HCT116 (cell line): Measurements from ENCODE around the gene SEMA3F. TPM values are rescaled to one million over a fixed set of nuclear protein-coding genes. Genes with fewer than 3 reads are reported as not detected.

Source experiments
- ATAC-seq: fragments of 200-7000 bp; cut with Tn5 transposase; 2 replicates; pipeline ENCODE4 v1.9.1; 2020; ENCODE audit warnings: mild to moderate bottlenecking, moderate library complexity
- BruUV-seq: library from RNA; stranded (reverse); fragments of 400-500 nt; replicated peaks from 2 replicates; lab custom pipeline; 2021; lab: Mats Ljungman, UMichigan
- CTCF ChIA-PET: fragments of 300-600 bp; sonication (Branson Sonifier 250); formaldehyde crosslinking; loops from one replicate; lab custom pipeline; 2021; ENCODE audit warnings: antibody characterized with exemption; lab: Charles Lee
- POLR2A ChIA-PET: fragments of 300-600, 350-600 bp; sonication (Branson Sonifier 250); formaldehyde crosslinking; loops from one replicate; lab custom pipeline; 2021; ENCODE audit warnings: antibody characterized with exemption; lab: Charles Lee
- RAD21 ChIA-PET, 2 experiments: fragments of 300-600 bp; sonication (Branson Sonifier 250); formaldehyde crosslinking; loops; one replicate each; lab custom pipeline; 2023; ENCODE audit warnings: low total read pairs in 2 of 2; ENCODE audit not compliant: uncharacterized antibody in 2 of 2, unreplicated experiment in 2 of 2, low non-redundant PET in 1 of 2; lab: Charles Lee
- DNase-seq: peaks from one replicate; pipeline ENCODE4 v3.0.0-alpha.2; 2010; ENCODE audit warnings: low read depth, low spot score
- H2AFZ ChIP-seq: fragments of 200-600 bp; shearing (Covaris generic), sonication (generic); 2 replicates; pipeline ENCODE4 v1.6.1; 2017; ENCODE audit warnings: low read depth, mixed run types, mixed read lengths, antibody characterized with exemption, low read length; ENCODE audit not compliant: poor library complexity, severe bottlenecking
- H3K27ac ChIP-seq: 2 replicates; pipeline ENCODE4 v1.5.1; 2012; ENCODE audit warnings: low read depth, low read length
- H3K27me3 ChIP-seq: fragments of 200-600 bp; sonication (generic); 2 replicates; pipeline ENCODE4 v1.6.1; 2016; ENCODE audit warnings: mixed run types, low read length, mixed read lengths; ENCODE audit not compliant: insufficient read depth
- H3K36me3 ChIP-seq, 2 experiments: fragments of 200-500 bp in 1 of 2; fragments of 200-600 bp in 1 of 2; sonication (Bioruptor generic) in 1 of 2; sonication (generic) in 1 of 2; 2 replicates each; pipeline versions ENCODE4 v1.5.1 to v1.6.1; 2014 to 2016; ENCODE audit warnings: low read length in 2 of 2, inconsistent platforms in 1 of 2, mixed read lengths in 1 of 2, mixed run types in 1 of 2; ENCODE audit not compliant: insufficient read depth in 2 of 2, control insufficient read depth in 1 of 2
- H3K4me1 ChIP-seq, 2 experiments: fragments of 200-600 bp in 1 of 2; sonication (generic) in 1 of 2; 2 replicates each; pipeline versions ENCODE4 v1.5.1 to v1.6.1; 2012 to 2017; ENCODE audit warnings: low read length in 2 of 2, inconsistent platforms in 1 of 2, mild to moderate bottlenecking in 1 of 2, mixed read lengths in 1 of 2, mixed run types in 1 of 2, moderate library complexity in 1 of 2; ENCODE audit not compliant: insufficient read depth in 2 of 2, control insufficient read depth in 1 of 2
- H3K4me2 ChIP-seq: fragments of 200-600 bp; sonication (generic); 2 replicates; pipeline ENCODE4 v1.6.1; 2017; ENCODE audit warnings: mixed run types, low read length, mixed read lengths
- H3K4me3 ChIP-seq, 2 experiments: fragments of 200-600 bp in 1 of 2; sonication (generic) in 1 of 2; replicated peaks in 1 of 2; 2 replicates each; pipeline ENCODE4 v1.5.1; 2011 to 2016; ENCODE audit warnings: low read length in 2 of 2, control low read depth in 1 of 2, low read depth in 1 of 2, mild to moderate bottlenecking in 1 of 2, mixed read lengths in 1 of 2, mixed run types in 1 of 2
- H3K79me2 ChIP-seq: fragments of 200-600 bp; sonication (generic); 2 replicates; pipeline ENCODE4 v1.6.1; 2017; ENCODE audit warnings: mild to moderate bottlenecking, mixed run types, low read length, moderate library complexity, mixed read lengths; ENCODE audit not compliant: insufficient read depth
- H3K9ac ChIP-seq: fragments of 200-600 bp; sonication (generic); 2 replicates; pipeline ENCODE4 v1.6.1; 2016; ENCODE audit warnings: low read length, mixed read lengths
- H3K9me2 ChIP-seq: fragments of 200-600 bp; sonication (generic), shearing (Covaris generic); 2 replicates; pipeline ENCODE4 v1.6.1; 2017; ENCODE audit warnings: mixed run types, mild to moderate bottlenecking, moderate library complexity; ENCODE audit not compliant: insufficient read depth
- H3K9me3 ChIP-seq, 2 experiments: fragments of 200-500 bp in 1 of 2; fragments of 200-600 bp in 1 of 2; sonication (Bioruptor generic) in 1 of 2; sonication (generic) in 1 of 2; 2 replicates each; pipeline ENCODE4 v1.6.1; 2014 to 2017; ENCODE audit warnings: low read length in 2 of 2, mixed read lengths in 2 of 2, inconsistent platforms in 1 of 2, low read depth in 1 of 2, mild to moderate bottlenecking in 1 of 2, mixed run types in 1 of 2, moderate library complexity in 1 of 2; ENCODE audit not compliant: control insufficient read depth in 1 of 2, insufficient read depth in 1 of 2
- H4K20me1 ChIP-seq: fragments of 200-600 bp; sonication (generic), shearing (Covaris generic); 2 replicates; pipeline ENCODE4 v1.6.1; 2017; ENCODE audit warnings: mixed run types, mild to moderate bottlenecking, moderate library complexity; ENCODE audit not compliant: insufficient read depth
- ATF3 ChIP-seq: IDR thresholded peaks from 2 replicates; pipeline ENCODE4 v1.6.1; 2012
- CBX3 ChIP-seq: IDR thresholded peaks from 2 replicates; pipeline ENCODE4 v1.6.1; 2012; ENCODE audit warnings: low read depth
- CEBPB ChIP-seq: IDR thresholded peaks from 2 replicates; pipeline ENCODE4 v1.6.1; 2012; ENCODE audit warnings: low read depth
- CTCF ChIP-seq, 3 experiments: fragments of 200-600 bp in 1 of 3; sonication (generic) in 1 of 3; IDR thresholded peaks in 2 of 3; conservative IDR thresholded peaks in 1 of 3; 2 replicates each; pipeline ENCODE4 v1.5.1; 2012 to 2017; ENCODE audit warnings: low read depth in 2 of 3, low read length in 2 of 3, antibody characterized with exemption in 1 of 3, borderline replicate concordance in 1 of 3, control low read depth in 1 of 3, mild to moderate bottlenecking in 1 of 3, mixed read lengths in 1 of 3, mixed run types in 1 of 3, moderate library complexity in 1 of 3; ENCODE audit not compliant: insufficient read depth in 1 of 3
- EGR1 ChIP-seq: IDR thresholded peaks from 2 replicates; pipeline ENCODE4 v1.6.1; 2012; ENCODE audit warnings: low read depth
- ELF1 ChIP-seq: IDR thresholded peaks from 2 replicates; pipeline ENCODE4 v1.6.1; 2012; ENCODE audit warnings: low read depth, borderline replicate concordance
- EZH2 ChIP-seq: fragments of 200-600 bp; sonication (generic); IDR thresholded peaks from 2 replicates; pipeline ENCODE4 v1.6.1; 2017; ENCODE audit warnings: antibody characterized with exemption, mixed run types
- EZH2phosphoT487 ChIP-seq: fragments of 200-600 bp; IDR thresholded peaks from 2 replicates; pipeline ENCODE4 v1.6.1; 2018; ENCODE audit warnings: antibody characterized with exemption, borderline replicate concordance
- JUND ChIP-seq: IDR thresholded peaks from 2 replicates; pipeline ENCODE4 v1.6.1; 2012
- MAX ChIP-seq: IDR thresholded peaks from 2 replicates; pipeline ENCODE4 v1.6.1; 2012
- POLR2A ChIP-seq: IDR thresholded peaks from 2 replicates; pipeline ENCODE4 v1.7.0; 2011; ENCODE audit warnings: borderline replicate concordance; ENCODE audit not compliant: insufficient read depth, insufficient read length; ENCODE audit errors: extremely low read depth
- RAD21 ChIP-seq: IDR thresholded peaks from 2 replicates; pipeline ENCODE4 v1.6.1; 2012; ENCODE audit warnings: low read depth, mild to moderate bottlenecking
- REST ChIP-seq: IDR thresholded peaks from 2 replicates; pipeline ENCODE4 v1.6.1; 2012; ENCODE audit warnings: low read depth
- SIN3A ChIP-seq: IDR thresholded peaks from 2 replicates; pipeline ENCODE4 v1.6.1; 2012; ENCODE audit warnings: low read depth
- SP1 ChIP-seq: IDR thresholded peaks from 2 replicates; pipeline ENCODE4 v1.6.1; 2012; ENCODE audit warnings: low read depth
- SRF ChIP-seq: IDR thresholded peaks from 2 replicates; pipeline ENCODE4 v1.6.1; 2012; ENCODE audit warnings: low read depth
- YY1 ChIP-seq: IDR thresholded peaks from 2 replicates; pipeline ENCODE4 v1.6.1; 2011; ENCODE audit warnings: low read length, low read depth, moderate library complexity, mild to moderate bottlenecking; ENCODE audit not compliant: insufficient replicate concordance; ENCODE audit errors: extremely low read depth
- ZBTB33 ChIP-seq: IDR thresholded peaks from 2 replicates; pipeline ENCODE4 v1.6.1; 2011; ENCODE audit warnings: mild to moderate bottlenecking, low read length, moderate library complexity; ENCODE audit not compliant: insufficient replicate concordance; ENCODE audit errors: extremely low read depth
- ZNF274 ChIP-seq: fragments of 200-500 bp; sonication (Bioruptor generic); IDR thresholded peaks from 2 replicates; pipeline ENCODE4 v1.6.1; 2014; ENCODE audit warnings: mild to moderate bottlenecking, low read depth, low read length, inconsistent platforms
- intact Hi-C: fragments of 100-400 bp; cut with micrococcal nuclease; formaldehyde crosslinking; loops from 2 replicates; pipeline ENCODE4 v1.10.0; 2022
- total RNA-seq: library from RNA; stranded (reverse); gene quantifications from one replicate; pipeline ENCODE4 v1.2.1, GENCODE V29; 2021; ENCODE audit not compliant: unreplicated experiment

SEMA3F gene
- total RNA-seq, 1 experiment from 2014 or later, result 15.7 TPM

GRCh38 chr3:50135964-50136363, 19.2 kb upstream of the SEMA3F start:
- ChIA-PET RAD21 (no interaction called here), CTCF (no interaction called here), POLR2A (no interaction called here)
- Histone ChIP-seq H4K20me1 (no peaks in the 10 kb centered on the region), H3K27ac (no peak overlapping the region), H3K4me1 (no peaks in the 10 kb centered on the region), H3K9me3 (no peaks in the 10 kb centered on the region), H3K9ac (no peak overlapping the region), H3K4me2 (no peak overlapping the region), H3K79me2 (no peaks in the 10 kb centered on the region), H3K27me3 (no peaks in the 10 kb centered on the region), H3K4me3 (no peak overlapping the region), H3K9me2 (no peaks in the 10 kb centered on the region), H3K36me3 (no peaks in the 10 kb centered on the region), H2AFZ (no peak overlapping the region)
- BruUV-seq, result no TSS peak
- no peak for TF ChIP-seq CBX3
- TF ChIP-seq SIN3A, result no peak
- TF ChIP-seq EZH2, result no peak
- TF ChIP-seq YY1, result no peak
- no peak for TF ChIP-seq RAD21
- TF ChIP-seq EZH2phosphoT487, result no peak
- no peak for TF ChIP-seq CTCF (IDR thresholded peaks at IDR 0.05 in 2 of 3, conservative IDR thresholded peaks at IDR 0.05 in 1 of 3; ENCODE audit: borderline replicate concordance in 1 of 3, insufficient read depth in 1 of 3, low read depth in 2 of 3, low read length in 2 of 3)
- TF ChIP-seq ZBTB33, result no peak
- TF ChIP-seq EGR1, result no peak
- no peak for TF ChIP-seq CEBPB
- TF ChIP-seq JUND, result no peak
- no peak for TF ChIP-seq ELF1
- no peak for TF ChIP-seq SRF
- no peak for TF ChIP-seq ATF3
- no peak for TF ChIP-seq REST
- TF ChIP-seq MAX, result no peak
- TF ChIP-seq SP1, result no peak
- TF ChIP-seq POLR2A, result no peak
- no peak for TF ChIP-seq ZNF274
- no peak for ATAC-seq
- intact Hi-C loops, result no loop called here
- no peak for DNase-seq
